HG03342 (cell line): ENCODE measurements around the gene STXBP3.

Experiments used
- ATAC-seq: cut with Tn5 transposase; IDR thresholded peaks from one replicate; pipeline ENCODE4 v1.9.1; 2021; ENCODE audit warnings: mild to moderate bottlenecking, moderate library complexity; ENCODE audit not compliant: unreplicated experiment

The STXBP3 gene

GRCh38 chr1:108832929-108833328 is 86.5 kb downstream of the STXBP3 start:
- ATAC-seq = no peak

DNA sequence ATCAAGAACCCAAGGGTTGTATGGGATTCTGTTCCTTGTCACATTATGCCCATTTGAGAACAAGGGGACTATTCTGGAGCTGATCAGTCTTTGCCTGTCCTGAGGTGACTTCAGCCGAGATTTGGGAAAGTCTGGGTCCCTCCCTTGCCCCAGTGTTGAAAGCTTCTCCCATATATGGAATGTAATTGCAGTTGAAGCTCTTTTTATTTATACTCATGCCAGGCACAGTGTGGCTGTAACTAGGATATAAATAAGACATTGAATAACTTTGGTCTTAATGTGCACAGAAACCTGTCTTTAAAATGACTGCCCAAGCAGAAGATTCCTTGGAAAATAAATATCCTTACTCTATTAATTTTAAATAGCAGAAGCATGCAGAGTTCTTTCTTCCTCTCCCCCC is 95.2 kb downstream of the STXBP3 start:
- ATAC-seq = no peak

DNA sequence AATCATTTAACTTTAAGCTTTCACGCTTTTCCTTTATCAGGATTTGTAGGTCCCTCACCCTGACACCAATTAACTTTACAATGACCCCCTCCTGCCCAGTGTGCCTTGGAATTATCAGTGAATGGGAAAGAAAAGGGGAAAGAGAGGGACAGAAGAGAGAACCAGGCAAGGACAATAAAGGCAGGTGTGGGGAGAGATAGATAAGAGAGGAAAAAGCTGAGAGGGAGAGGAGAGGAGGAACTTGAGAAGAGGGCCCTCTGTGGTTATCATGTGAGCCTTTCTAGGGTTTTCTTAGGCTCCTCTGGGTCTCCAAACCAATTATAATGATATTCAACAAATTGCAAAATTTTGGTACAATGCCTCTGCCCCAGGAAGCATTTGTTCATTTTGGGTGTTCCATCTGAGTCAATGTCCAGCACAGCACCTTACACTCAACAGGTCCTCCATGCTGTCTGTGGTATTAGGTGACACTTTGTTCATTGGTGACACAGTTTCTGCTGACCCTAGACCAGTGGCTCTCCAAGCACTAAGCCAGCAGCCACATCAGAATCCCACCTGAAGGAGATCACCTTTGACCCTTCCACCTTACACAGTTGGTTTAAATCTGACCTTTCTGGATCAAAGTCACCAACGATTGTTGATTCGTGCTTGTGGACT is 96.2 kb downstream of the STXBP3 start:
- no peak for ATAC-seq

GRCh38 chr1:108843390-108844137 is 97.1 kb downstream of the STXBP3 start:
- no peak for ATAC-seq

DNA sequence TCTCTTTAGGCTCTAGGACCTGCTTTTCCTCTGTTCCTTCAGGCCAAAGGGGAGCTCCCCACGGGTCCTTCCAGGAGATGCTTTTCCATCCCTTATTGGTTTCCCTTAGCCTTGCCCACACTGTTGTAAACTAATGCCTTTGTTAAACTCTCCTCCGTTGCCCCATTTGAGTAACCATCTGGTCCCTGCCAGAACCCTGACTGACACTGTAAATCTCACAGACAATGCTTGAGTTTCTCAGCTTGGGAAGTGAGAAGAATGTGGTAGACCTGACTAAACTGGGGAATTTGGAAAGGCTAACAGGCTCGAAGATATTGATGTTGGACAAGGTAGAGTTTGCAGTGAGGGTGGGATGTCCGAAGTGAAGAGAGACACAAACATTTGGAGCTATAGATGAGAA is 99.0 kb downstream of the STXBP3 start:
- ATAC-seq = no peak

DNA sequence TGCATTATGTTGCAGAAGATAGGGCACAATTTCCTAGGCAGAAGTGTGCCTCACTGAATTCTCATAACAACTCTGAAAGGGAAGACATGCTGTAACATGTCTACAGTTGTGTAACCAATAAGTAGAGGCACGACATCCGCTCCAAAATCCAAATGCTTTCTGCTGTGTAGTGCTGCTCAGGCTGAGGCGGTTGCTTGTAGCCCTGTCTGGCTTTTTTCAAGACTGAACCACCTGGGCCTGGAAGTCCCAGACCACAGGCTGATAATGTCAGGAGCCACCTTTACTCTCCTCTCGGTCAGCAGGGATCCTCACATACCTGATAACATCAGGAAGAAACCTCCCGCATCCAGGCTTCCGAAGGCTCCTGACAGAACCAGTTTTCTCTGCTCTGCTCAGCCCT is 99.5 kb downstream of the STXBP3 start:
- no peak for ATAC-seq

DNA sequence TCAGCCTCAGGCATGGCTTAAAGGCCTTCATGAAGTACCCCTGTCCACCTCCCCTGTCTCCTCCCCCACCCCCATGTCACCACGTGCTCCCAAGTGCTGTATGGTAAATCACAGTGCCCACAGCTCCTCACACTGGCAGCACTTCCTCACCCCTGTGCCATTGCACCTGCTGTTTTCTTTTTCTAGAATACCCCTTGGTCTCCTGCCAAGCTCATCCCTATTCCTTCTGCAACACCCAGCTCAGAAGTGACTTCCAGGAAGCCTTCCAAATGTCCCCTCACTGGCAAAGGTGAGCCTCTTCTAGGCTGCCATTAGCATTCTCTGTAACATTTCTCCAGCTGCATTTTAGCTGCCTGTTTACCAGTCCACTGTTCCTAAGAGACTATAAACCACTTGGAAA is 101.0 kb downstream of the STXBP3 start:
- no peak for ATAC-seq

DNA sequence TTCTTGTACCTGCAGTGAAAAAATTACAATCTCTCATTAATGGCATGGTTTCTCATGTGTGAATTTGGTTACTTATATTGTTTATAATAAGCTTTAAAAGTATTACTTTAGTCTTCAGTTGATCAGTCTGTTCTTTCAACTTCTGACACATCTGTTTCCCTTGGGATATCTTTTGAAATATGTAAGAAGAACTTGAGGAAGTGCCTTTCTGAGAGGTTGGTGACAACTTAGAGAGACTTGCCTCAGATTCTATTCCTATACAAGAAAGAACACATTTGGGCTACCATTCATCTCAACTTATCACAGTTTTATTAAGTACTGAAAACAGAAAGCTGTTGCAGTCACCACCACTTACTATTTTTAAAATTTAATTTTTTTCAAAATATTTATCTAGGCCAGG is 102.3 kb downstream of the STXBP3 start:
- no peak for ATAC-seq

DNA sequence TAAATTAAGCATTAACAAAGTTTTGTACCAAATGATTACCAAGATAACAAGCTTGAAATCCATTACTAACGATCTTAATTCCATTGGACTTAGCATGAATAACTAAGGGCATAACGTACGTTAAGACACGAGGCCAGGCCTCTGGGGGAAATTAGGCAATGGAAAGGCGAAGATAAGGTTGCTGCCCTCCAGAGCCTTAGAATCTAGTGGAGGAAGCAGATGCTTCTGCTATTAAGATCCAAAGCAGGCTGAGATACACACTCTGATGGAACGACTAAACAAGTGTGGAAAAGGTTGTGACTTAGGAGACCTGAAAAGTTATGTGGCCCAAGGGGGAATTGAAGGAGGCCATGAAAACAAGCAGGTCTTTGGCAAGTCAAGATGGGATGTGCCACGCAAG is 104.5 kb downstream of the STXBP3 start:
- ATAC-seq = no peak

- no peak for ATAC-seq
Measured at GRCh38 chr1:108851567-108851966, 105.1 kb downstream of the STXBP3 start.

- no peak for ATAC-seq
Measured at GRCh38 chr1:108852221-108852975, 105.9 kb downstream of the STXBP3 start.

- ATAC-seq = no peak
Measured at GRCh38 chr1:108854221-108855019, 107.9 kb downstream of the STXBP3 start.

DNA sequence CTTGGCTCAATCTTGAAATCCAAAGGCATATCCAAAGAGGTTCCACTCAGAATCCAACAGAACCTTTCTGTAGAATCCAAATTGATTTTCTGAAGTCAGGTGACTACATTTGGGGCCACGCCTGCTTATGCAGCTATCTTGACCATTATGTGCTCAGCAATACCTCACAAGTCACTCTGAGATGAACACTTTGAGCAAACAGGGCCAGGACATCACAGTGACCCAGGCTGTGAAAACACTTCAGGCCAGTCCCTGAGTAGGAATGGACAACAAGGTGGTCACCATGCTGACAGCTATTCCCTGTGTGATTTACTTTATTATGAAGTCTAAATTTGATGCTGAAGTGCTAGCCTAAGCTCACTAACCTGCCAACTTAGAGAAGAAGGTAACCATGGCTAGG is 110.5 kb downstream of the STXBP3 start, which contains the start of gene AKNAD1:
TSS of gene AKNAD1 (minus strand) at position 101 of the 400 bp plus-strand sequence. CDS start 4,430 bp downstream, outside the sequence.
- no peak for ATAC-seq

DNA sequence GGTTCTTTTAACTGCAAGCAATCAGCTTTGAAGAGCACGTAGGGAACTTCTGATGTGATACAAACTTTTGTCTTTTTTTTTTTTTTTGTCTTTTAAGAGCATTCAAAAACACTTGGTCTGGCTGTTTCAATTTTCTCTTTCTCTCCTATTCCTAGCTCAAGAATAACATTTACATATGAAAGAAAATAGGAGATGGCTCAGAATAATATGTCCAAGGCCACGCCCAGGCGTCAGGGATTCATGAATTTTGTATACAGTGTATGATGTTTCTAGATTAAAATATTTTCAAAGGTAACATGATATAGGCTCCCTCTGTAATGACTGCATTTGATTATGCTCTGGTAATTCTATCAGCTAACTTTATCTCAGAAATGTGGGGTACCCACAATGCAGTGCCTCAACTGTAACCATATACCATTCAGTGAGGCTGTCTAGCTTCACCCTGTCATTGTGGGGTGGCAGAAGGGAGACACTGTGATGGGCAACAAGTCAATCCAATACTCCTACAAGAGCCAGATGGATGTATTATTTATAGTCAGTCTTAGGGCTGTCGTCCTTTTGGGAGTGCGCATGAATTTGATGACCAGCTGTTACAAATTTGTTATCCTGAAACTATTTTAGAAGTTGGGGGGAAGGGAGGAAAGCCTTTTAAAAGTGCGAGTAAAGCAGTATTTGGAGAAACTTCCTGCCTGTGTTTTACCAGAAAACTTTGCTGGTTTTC is 111.9 kb downstream of the STXBP3 start:
- ATAC-seq = no peak
